HG03108 (cell line): ENCODE results near the gene SLC6A3.
"Not testable (repeated sequence)": the region's sequence is repeated elsewhere in the genome, so short reads cannot be mapped to it uniquely, and the experiment has no call there.

Source experiments
- ATAC-seq: cut with Tn5 transposase; IDR thresholded peaks from one replicate; pipeline ENCODE4 v1.9.1; 2021; ENCODE audit warnings: moderate library complexity; ENCODE audit not compliant: unreplicated experiment

The SLC6A3 gene

DNA sequence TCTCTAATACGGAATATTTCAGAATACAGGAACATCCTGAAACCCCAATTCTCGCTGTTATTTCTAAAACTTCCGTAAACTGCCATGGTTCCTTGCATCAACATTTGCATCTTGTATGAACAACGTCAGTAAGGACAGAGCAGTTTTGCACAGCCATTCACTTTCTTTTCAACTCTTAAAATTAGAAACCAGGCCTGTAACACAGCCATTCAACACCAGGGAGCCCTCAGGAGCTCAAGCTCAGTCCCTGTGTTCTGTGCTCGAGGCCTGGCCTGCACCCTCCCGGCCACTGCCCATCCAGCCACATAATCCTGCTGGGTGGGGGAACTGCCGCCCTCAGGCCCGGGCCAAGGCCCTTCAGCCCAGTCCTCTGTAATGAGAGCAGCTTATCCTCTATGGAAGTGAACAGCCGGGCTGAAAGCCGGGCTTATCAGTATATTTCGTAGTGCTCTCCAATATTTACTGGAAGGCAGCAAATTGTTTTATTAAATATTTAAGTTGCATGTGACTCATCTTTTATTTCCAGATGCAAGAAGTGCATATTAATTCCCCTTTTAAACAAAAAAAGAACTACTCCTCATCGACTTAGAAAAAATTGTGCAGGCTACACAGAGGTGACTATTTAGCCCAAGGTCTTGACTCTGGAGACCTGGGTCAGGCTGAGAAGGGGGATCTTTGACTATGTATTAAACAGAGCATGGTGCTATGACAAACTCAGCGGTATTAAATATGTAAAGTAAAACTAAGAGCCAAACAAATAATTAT lies 33.2 kb upstream of the SLC6A3 start:
- ATAC-seq = no peak

GRCh38 chr5:1477341-1477740 lies 32.1 kb upstream of the SLC6A3 start:
- no peak for ATAC-seq

GRCh38 chr5:1476967-1477310 lies 31.7 kb upstream of the SLC6A3 start:
- no peak for ATAC-seq

DNA sequence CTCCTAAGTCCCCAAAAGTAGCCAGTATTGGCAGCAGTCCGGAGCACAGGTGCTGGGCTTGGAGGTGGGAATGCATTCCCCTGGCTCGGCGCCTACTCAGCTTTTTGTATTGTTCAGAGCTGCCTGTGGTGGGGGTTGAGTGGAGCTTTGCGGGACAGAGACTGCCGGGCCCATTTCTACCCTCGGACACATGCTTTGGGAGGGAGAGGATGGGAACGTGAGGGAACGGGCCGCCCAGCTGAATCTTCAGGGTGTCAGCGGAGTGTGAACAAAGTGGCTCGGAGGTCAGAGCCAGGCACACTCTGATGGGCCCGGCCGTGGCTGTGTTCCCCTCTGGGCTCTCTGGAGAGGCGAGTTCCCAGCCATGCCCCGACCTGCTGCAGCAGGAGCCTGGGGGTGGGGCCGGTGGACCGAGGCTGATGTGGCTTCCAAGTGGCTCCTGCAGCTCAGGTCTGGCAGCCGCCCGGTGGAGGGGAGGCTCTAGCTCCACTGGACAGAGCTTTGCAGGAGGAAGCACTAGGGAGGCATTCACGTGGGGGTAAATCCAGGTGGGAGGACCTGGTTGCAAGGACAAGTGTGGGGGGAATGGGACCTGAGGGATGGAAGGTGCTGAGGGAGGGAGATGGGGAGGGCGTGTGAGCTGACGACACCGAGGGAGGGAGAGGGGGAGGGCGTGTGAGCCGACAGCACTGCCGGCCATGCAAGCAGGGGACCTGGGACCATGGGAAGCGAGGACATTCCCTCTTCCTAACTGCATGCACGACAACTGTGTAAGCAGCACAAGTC lies 31.1 kb upstream of the SLC6A3 start:
- ATAC-seq = no peak

GRCh38 chr5:1475544-1475900 lies 30.3 kb upstream of the SLC6A3 start:
- not testable (repeated sequence) for ATAC-seq

- no peak for ATAC-seq
Measured at GRCh38 chr5:1474866-1475543, 29.8 kb upstream of the SLC6A3 start.

- ATAC-seq = no peak
Measured at GRCh38 chr5:1474183-1474839, 29.1 kb upstream of the SLC6A3 start.

DNA sequence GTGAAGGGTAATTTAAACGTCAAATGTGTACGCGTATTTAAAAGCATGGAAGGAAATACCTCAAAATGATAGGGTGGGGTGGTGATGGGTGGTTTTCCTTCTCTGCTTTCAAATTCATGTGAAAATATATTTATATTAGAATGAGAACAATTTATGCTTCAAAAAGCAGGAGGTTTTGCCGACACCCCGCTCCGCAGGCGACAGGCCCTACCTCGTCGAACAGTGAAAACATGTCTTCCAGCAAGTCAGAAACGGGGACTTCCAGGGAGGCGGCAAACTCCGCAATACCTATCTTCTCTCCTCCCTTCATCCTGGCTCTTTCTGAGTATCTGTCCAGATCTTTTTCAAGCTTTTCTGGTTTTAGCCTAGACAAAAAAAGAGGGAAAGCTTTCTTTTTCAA lies 28.5 kb upstream of the SLC6A3 start:
- no peak for ATAC-seq

DNA sequence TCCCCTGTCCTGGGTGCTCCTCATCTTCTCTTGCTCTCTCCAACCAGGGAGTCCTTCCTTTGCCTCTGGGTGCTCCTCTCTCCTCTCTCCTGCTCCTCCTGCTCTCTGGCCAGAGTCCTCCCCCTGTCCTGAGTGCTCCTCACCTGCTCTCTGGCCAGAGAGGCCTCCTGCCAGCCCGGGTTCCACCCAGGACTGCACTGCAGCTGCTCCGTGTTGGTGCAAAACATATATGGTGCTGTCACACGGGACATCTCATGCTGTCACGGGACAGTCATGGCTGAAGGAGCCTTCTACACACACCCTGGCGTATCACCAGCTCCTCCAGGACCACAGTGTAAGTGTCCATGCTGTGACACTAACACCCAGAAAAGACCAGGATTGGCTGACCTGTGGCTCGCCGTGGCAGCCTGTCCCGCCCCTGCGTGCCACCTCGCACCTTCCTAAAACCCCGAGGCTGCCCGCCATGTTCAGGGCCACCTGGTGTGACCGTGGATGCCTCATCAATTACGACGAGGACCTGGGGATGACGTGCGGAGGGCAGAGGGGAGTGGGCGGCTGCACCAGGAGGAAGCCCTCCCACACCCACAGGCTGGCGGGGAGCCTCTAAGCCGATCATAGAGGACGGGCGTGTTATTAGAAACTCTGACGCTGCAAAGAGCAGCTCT lies 27.9 kb upstream of the SLC6A3 start:
- no peak for ATAC-seq

DNA sequence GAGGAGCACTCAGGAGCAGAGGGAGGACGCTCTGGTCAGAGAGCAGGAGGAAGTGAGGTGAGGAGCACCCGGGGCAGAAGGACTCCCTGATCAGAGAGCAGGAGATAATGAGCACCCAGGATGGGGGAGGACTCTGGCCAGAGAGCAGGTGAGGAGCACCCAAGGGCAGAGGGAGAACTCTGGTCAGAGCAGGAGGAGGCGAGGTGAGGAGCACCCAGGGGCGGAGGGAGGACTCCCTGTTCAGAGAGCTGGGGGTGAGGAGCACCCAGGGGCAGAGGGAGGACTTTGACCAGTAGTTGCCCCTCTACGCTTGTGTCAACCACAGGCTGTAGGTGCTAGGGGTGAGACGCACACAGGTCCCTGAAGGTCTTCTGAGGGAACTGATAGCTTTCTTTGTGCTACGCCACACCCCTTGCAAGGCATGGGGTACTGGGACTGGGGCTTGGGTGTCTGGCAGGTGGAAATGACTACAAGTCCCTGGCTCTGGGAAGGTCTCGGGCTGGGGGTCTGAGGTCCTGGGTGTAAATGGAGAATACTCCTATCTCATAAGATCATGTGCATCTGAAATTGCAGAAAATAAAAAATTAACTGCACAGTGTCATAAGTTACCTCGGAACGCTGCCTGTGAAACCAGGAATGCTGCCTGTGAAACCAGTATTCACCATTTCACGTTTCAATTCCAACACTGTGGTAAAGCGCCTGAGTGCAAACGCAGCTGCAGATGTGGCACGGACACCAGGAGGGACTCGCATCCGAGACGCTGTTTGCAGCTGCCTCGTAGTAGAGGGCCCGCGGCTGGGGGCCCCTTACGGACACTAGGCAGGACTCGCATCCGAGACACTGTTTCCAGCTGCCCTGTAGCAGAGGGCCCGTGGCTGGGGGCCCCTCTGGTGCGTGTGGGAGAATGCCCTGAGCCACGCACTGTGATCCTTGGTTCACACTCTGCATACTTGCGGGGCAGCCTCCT lies 27.0 kb upstream of the SLC6A3 start:
- ATAC-seq = no peak

- ATAC-seq = no peak
Measured at GRCh38 chr5:1471240-1471853, 26.1 kb upstream of the SLC6A3 start.

DNA sequence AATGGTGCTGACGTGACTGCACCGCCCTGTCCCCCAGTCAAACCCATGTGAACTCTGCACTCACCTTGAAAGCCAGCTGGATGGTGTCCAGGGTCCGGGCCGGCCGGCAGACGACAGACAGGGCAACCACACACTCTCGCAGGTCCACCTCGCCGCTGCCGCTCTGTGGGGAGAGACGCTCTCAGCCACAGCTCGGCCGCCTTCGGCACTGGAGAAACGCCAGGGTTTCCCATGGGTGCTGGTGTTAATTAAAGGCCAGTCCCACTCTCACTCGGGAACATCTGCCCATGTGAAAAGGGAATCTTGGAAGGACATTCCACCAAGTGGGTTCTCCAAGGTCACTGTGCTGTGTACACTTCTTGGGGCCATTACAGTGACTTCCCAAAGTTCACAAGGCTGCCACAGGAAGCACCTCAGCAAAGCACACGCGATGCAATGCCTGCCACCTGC lies 25.5 kb upstream of the SLC6A3 start:
- no peak for ATAC-seq

DNA sequence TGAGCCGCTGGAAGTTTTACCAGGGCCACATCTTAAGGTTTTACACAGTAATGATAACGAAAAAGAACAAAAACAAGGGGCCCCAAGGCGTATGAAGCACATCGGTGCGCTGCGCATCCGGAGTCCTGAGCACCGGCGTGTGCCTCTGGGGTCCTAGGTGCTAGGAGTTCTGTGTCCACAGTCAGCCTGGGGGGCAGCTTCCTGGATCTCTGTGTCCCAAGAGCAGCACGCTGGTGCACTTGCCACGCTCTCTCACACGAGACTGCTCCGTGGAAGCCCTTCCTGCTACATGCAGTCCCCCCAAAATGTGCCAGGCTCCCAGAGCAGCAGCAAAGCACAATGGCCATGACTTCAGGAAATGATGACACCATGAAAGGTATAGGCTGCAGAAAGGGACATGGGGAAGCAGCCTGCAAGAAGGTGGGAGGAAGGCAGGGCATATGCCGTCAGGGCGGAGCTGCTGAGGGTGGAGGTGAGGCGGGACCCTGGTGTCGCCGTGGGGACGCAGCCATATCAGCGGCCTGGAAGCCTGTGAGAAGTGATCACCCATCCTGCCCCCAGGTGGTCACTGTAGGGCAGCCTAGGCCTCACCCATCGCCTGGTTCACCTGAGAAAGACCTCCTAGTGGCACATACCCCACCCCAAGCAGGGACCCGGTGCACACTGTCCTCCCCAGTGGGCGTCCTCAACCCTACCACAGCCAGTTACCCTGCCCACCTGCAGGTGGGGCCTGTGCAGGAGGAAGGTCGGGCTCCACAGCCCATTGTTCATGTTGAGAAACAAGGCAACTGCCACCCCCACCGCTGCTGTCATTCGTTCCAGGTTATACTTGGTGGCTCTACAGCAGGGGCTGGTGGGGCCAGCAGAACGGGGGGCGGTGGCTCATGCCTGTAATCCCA lies 23.6 kb upstream of the SLC6A3 start:
- no peak for ATAC-seq

DNA sequence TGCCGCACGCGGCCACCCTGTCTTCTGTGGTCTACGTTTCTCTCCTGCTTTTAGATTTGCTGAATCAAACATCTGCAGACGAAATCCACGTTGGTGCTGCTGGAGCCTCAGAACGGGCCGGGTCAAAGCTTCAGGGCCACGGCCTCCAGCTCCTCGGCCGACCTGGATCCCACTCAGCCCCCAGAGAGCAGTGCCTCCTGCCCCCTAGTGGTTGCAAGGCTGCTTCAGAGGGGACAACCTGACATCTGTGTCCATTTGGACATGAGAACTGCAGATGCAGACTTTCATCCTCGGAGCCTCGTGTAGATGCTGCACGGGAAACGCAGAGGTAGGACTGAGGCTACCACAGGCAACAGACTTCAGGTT lies 23.0 kb upstream of the SLC6A3 start:
- no peak for ATAC-seq

- no peak for ATAC-seq
Measured at GRCh38 chr5:1467341-1468246, 22.4 kb upstream of the SLC6A3 start.

GRCh38 chr5:1466631-1467265 lies 21.5 kb upstream of the SLC6A3 start:
- no peak for ATAC-seq

DNA sequence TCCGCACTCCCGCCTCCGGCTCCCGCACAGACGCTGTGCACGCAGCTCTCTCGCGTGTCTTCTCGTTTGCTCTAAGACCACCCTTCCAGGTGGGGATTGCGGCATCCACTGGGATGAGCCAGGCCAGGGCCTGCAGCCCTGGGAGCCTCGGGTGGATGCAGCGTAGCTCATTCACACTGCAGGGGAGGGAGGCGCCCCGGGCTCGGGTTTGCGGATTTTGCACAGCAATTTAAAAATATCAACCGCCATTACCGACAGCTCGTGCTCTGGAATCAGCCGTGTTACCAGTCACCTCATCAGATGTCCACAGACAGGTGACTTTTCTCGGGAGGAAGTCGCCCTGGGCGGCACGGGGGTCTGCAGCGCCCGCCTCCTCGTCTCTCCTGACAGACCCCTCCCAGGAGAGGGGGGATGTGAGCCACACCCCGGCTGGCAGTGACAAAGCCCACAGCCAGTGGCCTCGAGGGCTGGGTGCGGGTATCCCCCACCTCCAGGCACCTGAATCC lies 20.8 kb upstream of the SLC6A3 start:
- ATAC-seq = no peak
